ENCODE results near the gene OR8H3. TPM values are rescaled to one million over a fixed set of nuclear protein-coding genes. Genes with fewer than 3 reads are reported as not detected.
"Not testable (repeated sequence)": the region's sequence is repeated elsewhere in the genome, so short reads cannot be mapped to it uniquely, and the experiment has no call there.

OR8H3 gene
- total and polyA plus RNA-seq, 4 donors, result not detected

DNA sequence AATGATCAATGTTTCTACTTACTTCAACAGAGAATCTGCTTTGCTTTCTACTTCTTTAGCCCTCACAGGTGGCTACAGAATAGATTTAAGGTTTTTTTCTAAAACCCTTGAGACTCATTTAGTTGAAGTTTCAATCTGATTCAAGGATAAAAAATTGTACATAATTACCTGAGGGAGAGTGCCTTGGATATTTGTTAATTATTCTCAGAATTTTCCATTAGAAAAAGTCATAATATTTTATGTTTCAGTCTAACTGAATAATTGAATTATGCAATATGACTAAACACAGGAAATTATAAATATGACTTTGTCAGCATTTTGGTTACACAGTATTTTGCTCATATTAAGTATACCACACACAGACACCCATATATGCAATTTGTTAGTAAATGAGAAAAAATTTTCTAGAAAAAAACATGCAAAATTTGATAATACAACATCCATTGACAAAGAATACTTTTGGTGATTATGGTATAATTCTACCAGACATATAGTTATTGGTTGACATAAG lies 18.0 kb downstream of the OR8H3 start, which contains the start of gene OR8J3:
TSS of gene OR8J3 (minus strand) at position 51 of the 511 bp plus-strand sequence. CDS start 2,483 bp downstream, outside the sequence.
- no peak for DNase-seq
- TF ChIP-seq, protein P1, sequence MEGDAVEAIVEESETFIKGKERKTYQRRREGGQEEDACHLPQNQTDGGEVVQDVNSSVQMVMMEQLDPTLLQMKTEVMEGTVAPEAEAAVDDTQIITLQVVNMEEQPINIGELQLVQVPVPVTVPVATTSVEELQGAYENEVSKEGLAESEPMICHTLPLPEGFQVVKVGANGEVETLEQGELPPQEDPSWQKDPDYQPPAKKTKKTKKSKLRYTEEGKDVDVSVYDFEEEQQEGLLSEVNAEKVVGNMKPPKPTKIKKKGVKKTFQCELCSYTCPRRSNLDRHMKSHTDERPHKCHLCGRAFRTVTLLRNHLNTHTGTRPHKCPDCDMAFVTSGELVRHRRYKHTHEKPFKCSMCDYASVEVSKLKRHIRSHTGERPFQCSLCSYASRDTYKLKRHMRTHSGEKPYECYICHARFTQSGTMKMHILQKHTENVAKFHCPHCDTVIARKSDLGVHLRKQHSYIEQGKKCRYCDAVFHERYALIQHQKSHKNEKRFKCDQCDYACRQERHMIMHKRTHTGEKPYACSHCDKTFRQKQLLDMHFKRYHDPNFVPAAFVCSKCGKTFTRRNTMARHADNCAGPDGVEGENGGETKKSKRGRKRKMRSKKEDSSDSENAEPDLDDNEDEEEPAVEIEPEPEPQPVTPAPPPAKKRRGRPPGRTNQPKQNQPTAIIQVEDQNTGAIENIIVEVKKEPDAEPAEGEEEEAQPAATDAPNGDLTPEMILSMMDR (IDR thresholded peaks at IDR 0.05; ENCODE audit: control extremely low read depth, extremely low read depth), result no peak
- Histone ChIP-seq H3K27ac (ENCODE audit: low read depth in 1 of 2, low read length in 1 of 2) (no peak within 1 kb of the TSS), H3K9me3 (ENCODE audit: control insufficient read depth in 4 of 4, insufficient read depth in 3 of 4, low read length in 3 of 4) (peaks cover 0 to 1% (median 0%) of the 10 kb centered on the region in 4 donors), H3K4me1 (ENCODE audit: control insufficient read depth in 5 of 5, insufficient read depth in 5 of 5, low read length in 5 of 5) (no peaks in the 10 kb centered on the region), H3K9ac (ENCODE audit: insufficient read depth in 1 of 2, low read length in 2 of 2) (no peak within 1 kb of the TSS), H3K27me3 (ENCODE audit: control insufficient read depth in 3 of 3, insufficient read depth in 3 of 3, low read length in 2 of 3) (no peaks in the 10 kb centered on the region), H3K36me3 (ENCODE audit: control insufficient read depth in 4 of 4, insufficient read depth in 4 of 4, low read length in 4 of 4) (no peaks in the 10 kb centered on the region), H3K4me3 (no peak within 1 kb of the TSS)
- no peak for ATAC-seq (ENCODE audit: insufficient read depth, low FRiP score)

DNA sequence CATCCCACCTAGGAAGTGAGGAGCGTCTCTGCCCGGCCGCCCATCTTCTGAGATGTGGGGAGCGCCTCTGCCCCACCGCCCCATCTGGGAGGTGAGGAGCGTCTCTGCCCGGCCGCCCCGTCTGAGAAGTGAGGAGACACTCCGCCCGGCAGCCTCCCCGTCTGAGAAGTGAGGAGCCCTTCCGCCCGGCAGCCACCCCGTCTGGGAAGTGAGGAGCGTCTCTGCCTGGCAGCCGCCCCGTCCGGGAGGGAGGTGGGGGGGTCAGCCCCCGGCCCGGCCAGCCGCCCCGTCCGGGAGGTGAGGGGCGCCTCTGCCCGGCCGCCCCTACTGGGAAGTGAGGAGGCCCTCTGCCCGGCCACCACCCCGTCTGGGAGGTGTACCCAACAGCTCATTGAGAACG lies 21.5 kb downstream of the OR8H3 start:
- not testable (repeated sequence) for H3K4me1 ChIP-seq (ENCODE audit: control insufficient read depth in 5 of 5, insufficient read depth in 5 of 5, low read length in 5 of 5); DNase-seq; H3K27me3 ChIP-seq (ENCODE audit: control insufficient read depth in 3 of 3, insufficient read depth in 3 of 3, low read length in 2 of 3); ATAC-seq (ENCODE audit: insufficient read depth, low FRiP score); H3K4me3 ChIP-seq; H3K36me3 ChIP-seq (ENCODE audit: control insufficient read depth in 4 of 4, insufficient read depth in 4 of 4, low read length in 4 of 4); H3K9ac ChIP-seq (ENCODE audit: insufficient read depth in 1 of 2, low read length in 2 of 2); H3K9me3 ChIP-seq (ENCODE audit: control insufficient read depth in 4 of 4, insufficient read depth in 3 of 4, low read length in 3 of 4); H3K27ac ChIP-seq (ENCODE audit: low read depth in 1 of 2, low read length in 1 of 2)
- WGBS, 2 donors, result 91 to 92% methylated on average over 26 to 30 of the region's 30 CpGs

DNA sequence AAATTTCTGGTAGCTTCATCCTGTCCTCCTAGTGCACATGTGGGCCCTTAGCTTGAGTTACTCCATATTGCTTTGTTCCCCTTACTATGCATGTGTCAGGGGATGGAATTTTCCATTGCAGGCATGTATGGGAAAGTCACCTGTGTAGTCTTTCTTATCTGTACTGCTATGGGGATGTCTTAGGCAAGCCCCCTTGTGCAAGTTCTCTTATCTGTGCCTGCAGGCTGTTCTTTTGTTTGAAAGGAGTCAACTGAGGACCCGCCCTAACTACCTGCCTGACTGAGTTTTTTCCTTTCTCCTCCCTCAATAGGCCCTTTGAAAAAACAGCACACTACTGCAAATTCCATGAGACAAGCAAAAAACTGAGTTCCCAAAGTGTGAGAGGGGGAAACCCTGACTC lies 29.2 kb downstream of the OR8H3 start:
- no peaks in the 10 kb centered on the region for H3K36me3 ChIP-seq (ENCODE audit: control insufficient read depth in 4 of 4, insufficient read depth in 4 of 4, low read length in 4 of 4)
- TF ChIP-seq, protein P1 (IDR thresholded peaks at IDR 0.05; ENCODE audit: control extremely low read depth, extremely low read depth), result no peak
- no peak for ATAC-seq (ENCODE audit: insufficient read depth, low FRiP score)
- no peak overlapping the region for H3K27ac ChIP-seq (ENCODE audit: low read depth in 1 of 2, low read length in 1 of 2)
- H3K27me3 ChIP-seq (ENCODE audit: control insufficient read depth in 3 of 3, insufficient read depth in 3 of 3, low read length in 2 of 3), result no peaks in the 10 kb centered on the region
- H3K9ac ChIP-seq (ENCODE audit: insufficient read depth in 1 of 2, low read length in 2 of 2), result no peak overlapping the region
- DNase-seq, result no peak
- no peaks in the 10 kb centered on the region for H3K4me1 ChIP-seq (ENCODE audit: control insufficient read depth in 5 of 5, insufficient read depth in 5 of 5, low read length in 5 of 5)
- 63 to 90% methylated on average over 1 of the region's 1 CpG for WGBS, 2 donors
- H3K4me3 ChIP-seq, result no peak overlapping the region
- H3K9me3 ChIP-seq (ENCODE audit: control insufficient read depth in 4 of 4, insufficient read depth in 3 of 4, low read length in 3 of 4), result peaks cover 0 to 19% (median 6%) of the 10 kb centered on the region in 4 donors

DNA sequence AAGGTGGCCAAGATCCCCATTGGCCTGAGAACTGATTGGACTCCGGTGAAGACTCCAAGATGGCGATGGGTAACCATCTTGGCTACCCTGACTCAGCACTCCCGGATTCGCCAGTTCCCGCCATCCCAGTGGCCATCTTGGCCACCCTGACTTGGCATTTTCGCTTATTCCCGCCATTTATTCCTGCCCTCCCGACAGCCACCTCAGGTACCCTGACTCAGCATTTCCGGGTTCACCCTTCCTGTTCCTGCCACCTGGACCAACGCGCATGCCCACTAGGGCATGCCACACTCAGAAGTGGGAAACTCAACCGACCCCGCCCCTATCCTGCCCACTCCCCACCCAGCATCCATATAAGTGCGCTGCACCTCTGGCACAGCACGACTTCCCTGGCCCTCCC lies 30.2 kb downstream of the OR8H3 start:
- H3K36me3 ChIP-seq (ENCODE audit: control insufficient read depth in 4 of 4, insufficient read depth in 4 of 4, low read length in 4 of 4), result no peaks in the 10 kb centered on the region
- ATAC-seq (ENCODE audit: insufficient read depth, low FRiP score), result no peak
- TF ChIP-seq, protein P1 (IDR thresholded peaks at IDR 0.05; ENCODE audit: control extremely low read depth, extremely low read depth), result no peak
- no peaks in the 10 kb centered on the region for H3K27me3 ChIP-seq (ENCODE audit: control insufficient read depth in 3 of 3, insufficient read depth in 3 of 3, low read length in 2 of 3)
- no peak overlapping the region for H3K4me3 ChIP-seq
- no peak overlapping the region for H3K9ac ChIP-seq (ENCODE audit: insufficient read depth in 1 of 2, low read length in 2 of 2)
- no peaks in the 10 kb centered on the region for H3K4me1 ChIP-seq (ENCODE audit: control insufficient read depth in 5 of 5, insufficient read depth in 5 of 5, low read length in 5 of 5)
- WGBS, 2 donors, result 91 to 93% methylated on average over 15 of the region's 15 CpGs
- no peak for DNase-seq
- H3K9me3 ChIP-seq (ENCODE audit: control insufficient read depth in 4 of 4, insufficient read depth in 3 of 4, low read length in 3 of 4), result peaks cover 0 to 19% (median 6%) of the 10 kb centered on the region in 4 donors
- no peak overlapping the region for H3K27ac ChIP-seq (ENCODE audit: low read depth in 1 of 2, low read length in 1 of 2)

All from lung (tissue), 12 donors.